Measurements from ENCODE around the gene CMTM6.

DNA sequence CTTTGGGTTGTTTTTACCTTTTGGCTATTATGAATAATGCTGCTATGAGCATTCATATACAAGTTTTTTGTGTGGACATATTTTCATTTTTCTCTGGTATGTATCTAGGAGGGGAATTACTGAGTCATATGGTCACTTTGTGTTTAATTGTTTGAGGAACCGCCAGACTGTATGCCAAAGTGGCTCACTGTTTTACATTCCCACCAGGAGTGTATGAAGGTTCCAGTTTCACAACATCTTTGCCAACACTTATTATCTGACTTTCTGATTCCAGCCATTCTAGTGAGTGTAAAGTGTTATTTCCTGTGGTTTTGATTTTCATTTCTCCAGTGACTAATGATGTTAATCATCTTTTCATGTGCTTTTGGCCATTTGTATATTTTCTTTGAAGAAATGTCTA is 59.2 kb downstream of the CMTM6 start:
- TF ChIP-seq, protein P1, sequence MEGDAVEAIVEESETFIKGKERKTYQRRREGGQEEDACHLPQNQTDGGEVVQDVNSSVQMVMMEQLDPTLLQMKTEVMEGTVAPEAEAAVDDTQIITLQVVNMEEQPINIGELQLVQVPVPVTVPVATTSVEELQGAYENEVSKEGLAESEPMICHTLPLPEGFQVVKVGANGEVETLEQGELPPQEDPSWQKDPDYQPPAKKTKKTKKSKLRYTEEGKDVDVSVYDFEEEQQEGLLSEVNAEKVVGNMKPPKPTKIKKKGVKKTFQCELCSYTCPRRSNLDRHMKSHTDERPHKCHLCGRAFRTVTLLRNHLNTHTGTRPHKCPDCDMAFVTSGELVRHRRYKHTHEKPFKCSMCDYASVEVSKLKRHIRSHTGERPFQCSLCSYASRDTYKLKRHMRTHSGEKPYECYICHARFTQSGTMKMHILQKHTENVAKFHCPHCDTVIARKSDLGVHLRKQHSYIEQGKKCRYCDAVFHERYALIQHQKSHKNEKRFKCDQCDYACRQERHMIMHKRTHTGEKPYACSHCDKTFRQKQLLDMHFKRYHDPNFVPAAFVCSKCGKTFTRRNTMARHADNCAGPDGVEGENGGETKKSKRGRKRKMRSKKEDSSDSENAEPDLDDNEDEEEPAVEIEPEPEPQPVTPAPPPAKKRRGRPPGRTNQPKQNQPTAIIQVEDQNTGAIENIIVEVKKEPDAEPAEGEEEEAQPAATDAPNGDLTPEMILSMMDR (IDR thresholded peaks at IDR 0.05; ENCODE audit: borderline replicate concordance, extremely low read depth, low read length, poor library complexity, severe bottlenecking) = no peak
- no peak for TF ChIP-seq EZH2 (IDR thresholded peaks at IDR 0.05; ENCODE audit: borderline replicate concordance, low read depth, low read length, severe bottlenecking)
